HepG2 (cell line): ENCODE data around the gene SPDYE4. TPM values are rescaled to one million over a fixed set of nuclear protein-coding genes. Genes with fewer than 3 reads are reported as not detected.

Source experiments
- ATAC-seq: fragments of 200-7000 bp; cut with Tn5 transposase; 3 replicates; pipeline ENCODE4 v1.9.1; 2020; ENCODE audit warnings: mild to moderate bottlenecking, moderate library complexity
- BruUV-seq: library from RNA; stranded (reverse); fragments of 400-500 nt; replicated peaks from 2 replicates; lab custom pipeline; 2021; lab: Mats Ljungman, UMichigan
- CTCF ChIA-PET: fragments of 300-600 bp; formaldehyde crosslinking; extraction: SDS; loops from one replicate; lab custom pipeline; 2021; ENCODE audit warnings: low total read pairs, inconsistent platforms, low intra/inter-chr PET ratio; lab: Yijun Ruan, JAX
- POLR2A ChIA-PET: fragments of 350-600 bp; sonication (Branson Sonifier 250); formaldehyde crosslinking; loops from one replicate; lab custom pipeline; 2020; ENCODE audit warnings: antibody characterized with exemption, inconsistent platforms; lab: Yijun Ruan, JAX
- DNase-seq: peaks from one replicate; pipeline ENCODE4 v3.0.0-alpha.2; 2015; ENCODE audit warnings: low spot score
- FAIRE-seq: peaks from 3 replicates; lab custom pipeline; 2011; peaks lifted over from hg19 to GRCh38; lab: Jason Lieb, UNC
- H2AFZ ChIP-seq: one replicate; pipeline ENCODE4 v1.6.1; 2011; ENCODE audit warnings: low read length, inconsistent platforms
- H3K27ac ChIP-seq: fragments of 300-600 bp; 3 replicates; pipeline ENCODE4 v1.8.0; 2011; ENCODE audit warnings: mixed run types, mild to moderate bottlenecking, mixed read lengths, low read length, inconsistent platforms; ENCODE audit not compliant: insufficient read depth; ENCODE audit errors: extremely low read length
- H3K27me3 ChIP-seq, 2 experiments: fragments of 200-600 bp in 1 of 2; 2 replicates in 1 of 2; 3 replicates in 1 of 2; pipeline versions ENCODE4 v1.6.0 to v1.8.0; 2011; ENCODE audit warnings: low read length in 2 of 2, mild to moderate bottlenecking in 2 of 2, moderate library complexity in 2 of 2, inconsistent platforms in 1 of 2; ENCODE audit not compliant: insufficient read depth in 2 of 2, control insufficient read depth in 1 of 2
- H3K36me3 ChIP-seq, 2 experiments: fragments of 200-600 bp in 1 of 2; replicated peaks in 1 of 2; 2 replicates in 1 of 2; 3 replicates in 1 of 2; pipeline versions ENCODE4 v1.5.1 to v1.8.0; 2011; ENCODE audit warnings: low read length in 2 of 2, inconsistent platforms in 1 of 2; ENCODE audit not compliant: insufficient read depth in 2 of 2, control insufficient read depth in 1 of 2
- H3K4me1 ChIP-seq: 2 replicates; pipeline ENCODE4 v1.5.1; 2012; ENCODE audit warnings: low read length, inconsistent platforms; ENCODE audit not compliant: insufficient read depth
- H3K4me2 ChIP-seq: 2 replicates; pipeline ENCODE4 v1.6.0; 2011; ENCODE audit warnings: low read depth, low read length, inconsistent platforms
- H3K4me3 ChIP-seq, 3 experiments: fragments of 200-600 bp in 1 of 3; sonication (generic), shearing (Covaris generic) in 1 of 3; replicated peaks in 1 of 3; 2 replicates each; pipeline ENCODE4 v1.5.1; 2011 to 2016; ENCODE audit warnings: low read length in 3 of 3, inconsistent platforms in 2 of 3, low read depth in 2 of 3, mild to moderate bottlenecking in 2 of 3, control low read depth in 1 of 3, mixed read lengths in 1 of 3; ENCODE audit not compliant: insufficient read depth in 1 of 3
- H3K79me2 ChIP-seq: one replicate; pipeline ENCODE4 v1.6.1; 2011; ENCODE audit warnings: low read length, inconsistent platforms; ENCODE audit not compliant: insufficient read depth
- H3K9ac ChIP-seq: 2 replicates; pipeline ENCODE4 v1.6.0; 2011; ENCODE audit warnings: mild to moderate bottlenecking, low read depth, low read length, inconsistent platforms; ENCODE audit not compliant: insufficient read depth
- H3K9me3 ChIP-seq: 2 replicates; pipeline ENCODE4 v1.5.1; 2012; ENCODE audit warnings: mild to moderate bottlenecking, low read length
- H4K20me1 ChIP-seq: 2 replicates; pipeline ENCODE4 v1.6.0; 2011; ENCODE audit warnings: inconsistent platforms, mild to moderate bottlenecking, low read length, moderate library complexity; ENCODE audit not compliant: insufficient read depth
- ARNT2 ChIP-seq: sonication (generic); formaldehyde crosslinking; IDR thresholded peaks from 2 replicates; pipeline ENCODE4 v1.8.0; 2022; ENCODE audit warnings: mild to moderate bottlenecking, low read depth, missing genetic modification reagents, moderate library complexity
- DR1 ChIP-seq: sonication (generic); formaldehyde crosslinking; IDR thresholded peaks from 2 replicates; pipeline ENCODE4 v1.8.0; 2021; ENCODE audit warnings: mild to moderate bottlenecking, missing genetic modification reagents, inconsistent platforms
- FLYWCH1 ChIP-seq: sonication (generic); formaldehyde crosslinking; IDR thresholded peaks from 2 replicates; pipeline ENCODE4 v1.8.1; 2023; ENCODE audit warnings: mild to moderate bottlenecking, missing genetic modification reagents
- HIVEP1 ChIP-seq: sonication (generic); formaldehyde crosslinking; IDR thresholded peaks from 2 replicates; pipeline ENCODE4 v1.4.0; 2020; ENCODE audit warnings: mild to moderate bottlenecking, missing genetic modification reagents
- HOXA3 ChIP-seq: sonication (generic); formaldehyde crosslinking; IDR thresholded peaks from 2 replicates; pipeline ENCODE4 v1.5.0; 2020; ENCODE audit warnings: missing genetic modification reagents
- MED1 ChIP-seq: sonication (generic); formaldehyde crosslinking; IDR thresholded peaks from 2 replicates; pipeline ENCODE4 v1.4.0; 2020; ENCODE audit warnings: missing genetic modification reagents
- MIXL1 ChIP-seq: IDR thresholded peaks from 2 replicates; pipeline ENCODE4 v1.6.1; 2016
- NCOA5 ChIP-seq: sonication (generic); formaldehyde crosslinking; IDR thresholded peaks from 2 replicates; pipeline ENCODE4 v1.4.0; 2020; ENCODE audit warnings: missing genetic modification reagents
- NFE2L1 ChIP-seq: sonication (generic); formaldehyde crosslinking; IDR thresholded peaks from 2 replicates; pipeline ENCODE4 v1.4.0; 2020; ENCODE audit warnings: missing genetic modification reagents, mild to moderate bottlenecking, borderline replicate concordance
- PLRG1 ChIP-seq: fragments of 450-650 bp; conservative IDR thresholded peaks from 2 replicates; pipeline ENCODE4 v1.6.1; 2016
- TEAD2 ChIP-seq: sonication (generic); formaldehyde crosslinking; IDR thresholded peaks from 2 replicates; pipeline ENCODE4 v1.9.0; 2021; ENCODE audit warnings: missing genetic modification reagents
- TOPORS ChIP-seq: sonication (generic); formaldehyde crosslinking; IDR thresholded peaks from 2 replicates; pipeline ENCODE4 v1.8.0; 2023; ENCODE audit warnings: mild to moderate bottlenecking, missing genetic modification reagents
- TP53 ChIP-seq: sonication (generic); formaldehyde crosslinking; conservative IDR thresholded peaks from 2 replicates; pipeline ENCODE4 v1.4.0; 2020; ENCODE audit warnings: missing genetic modification reagents
- YEATS2 ChIP-seq: sonication (generic); formaldehyde crosslinking; IDR thresholded peaks from 2 replicates; pipeline ENCODE4 v1.4.0; 2020; ENCODE audit warnings: missing genetic modification reagents, borderline replicate concordance
- ZKSCAN8 ChIP-seq: IDR thresholded peaks from 2 replicates; pipeline ENCODE4 v1.6.1; 2016; ENCODE audit warnings: borderline replicate concordance, missing genetic modification reagents, missing compliant biosample characterization
- ZMAT3 ChIP-seq: sonication (generic); formaldehyde crosslinking; conservative IDR thresholded peaks from 2 replicates; pipeline ENCODE4 v1.7.0; 2021; ENCODE audit warnings: missing genetic modification reagents
- ZMYM3 ChIP-seq: sonication (generic); formaldehyde crosslinking; IDR thresholded peaks from 2 replicates; pipeline ENCODE4 v1.5.1; 2020; ENCODE audit warnings: mild to moderate bottlenecking, missing genetic modification reagents
- ZNF3 ChIP-seq: IDR thresholded peaks from 2 replicates; pipeline ENCODE4 v1.7.0; 2017; ENCODE audit warnings: inconsistent platforms
- ZNF326 ChIP-seq: sonication (generic); formaldehyde crosslinking; IDR thresholded peaks from 2 replicates; pipeline ENCODE4 v1.4.0; 2020; ENCODE audit warnings: missing genetic modification reagents, borderline replicate concordance
- ZNF343 ChIP-seq: sonication (generic); formaldehyde crosslinking; IDR thresholded peaks from 2 replicates; pipeline ENCODE4 v1.4.0; 2020; ENCODE audit warnings: mild to moderate bottlenecking, missing genetic modification reagents
- ZNF432 ChIP-seq: sonication (generic); formaldehyde crosslinking; IDR thresholded peaks from 2 replicates; pipeline ENCODE4 v1.5.0; 2020; ENCODE audit warnings: missing genetic modification reagents, mild to moderate bottlenecking, borderline replicate concordance
- ZNF468 ChIP-seq: sonication (generic); formaldehyde crosslinking; IDR thresholded peaks from 2 replicates; pipeline ENCODE4 v1.8.0; 2022; ENCODE audit warnings: mild to moderate bottlenecking, moderate library complexity, missing genetic modification reagents
- ZNF484 ChIP-seq: sonication (generic); formaldehyde crosslinking; IDR thresholded peaks from 2 replicates; pipeline ENCODE4 v1.5.1; 2020; ENCODE audit warnings: mild to moderate bottlenecking, low read depth, missing genetic modification reagents, borderline replicate concordance
- ZNF570 ChIP-seq: sonication (generic); formaldehyde crosslinking; IDR thresholded peaks from 2 replicates; pipeline ENCODE4 v1.4.0; 2020; ENCODE audit warnings: mild to moderate bottlenecking, missing genetic modification reagents, borderline replicate concordance
- WGBS: methylation state at CpG from one replicate; pipeline ENCODE4 v1.1.6; 2017; ENCODE audit warnings: low lambda C conversion rate; 5-methylcytosine and 5-hydroxymethylcytosine counted together
- in situ Hi-C: cut with HindIII; loops from 2 replicates; pipeline ENCODE4 v1.10.0; 2017; ENCODE audit warnings: low pct_unique_long_range_greater_than_20kb; ENCODE audit not compliant: extremely low pct_ligation_motif_present
- intact Hi-C: fragments of 100-400 bp; cut with micrococcal nuclease; formaldehyde crosslinking; loops from one replicate; pipeline ENCODE4 v1.10.0; 2022; ENCODE audit not compliant: unreplicated experiment
- polyA plus RNA-seq, 8 experiments: library from polyadenylated mRNA; depleted of rRNA in 3 of 8; stranded (reverse) in 7 of 8; unstranded in 1 of 8; fragments of >200 nt; fragmentation: Illumina TruSeq in 4 of 8; extraction: Trizol in 4 of 8; gene quantifications; 2 replicates each; pipeline versions ENCODE4 v1.2.1 to v1.2.3, GENCODE V29; 2011 to 2016; ENCODE audit warnings: low read depth in 4 of 8, missing spikeins in 1 of 8, mixed read lengths in 1 of 8; ENCODE audit not compliant: insufficient read depth in 1 of 8
- total RNA-seq, 5 experiments: library from RNA; depleted of rRNA; stranded (reverse); fragments of >200 nt; fragmentation: Illumina TruSeq; extraction: Trizol; gene quantifications; 2 replicates each; pipeline ENCODE4 v1.2.3, GENCODE V29; 2016; ENCODE audit warnings: low read depth in 1 of 5
- TF ChIP-seq, protein P1 (sequence below): sonication (generic); formaldehyde crosslinking; conservative IDR thresholded peaks from 2 replicates; pipeline ENCODE4 v1.8.0; 2022; ENCODE audit warnings: mild to moderate bottlenecking, moderate library complexity, missing genetic modification reagents

The SPDYE4 gene
- total and polyA plus RNA-seq, 2 of the 13 experiments (the other 11 are each of a cell fraction or from before 2014, with no cell fraction given): not detected

DNA sequence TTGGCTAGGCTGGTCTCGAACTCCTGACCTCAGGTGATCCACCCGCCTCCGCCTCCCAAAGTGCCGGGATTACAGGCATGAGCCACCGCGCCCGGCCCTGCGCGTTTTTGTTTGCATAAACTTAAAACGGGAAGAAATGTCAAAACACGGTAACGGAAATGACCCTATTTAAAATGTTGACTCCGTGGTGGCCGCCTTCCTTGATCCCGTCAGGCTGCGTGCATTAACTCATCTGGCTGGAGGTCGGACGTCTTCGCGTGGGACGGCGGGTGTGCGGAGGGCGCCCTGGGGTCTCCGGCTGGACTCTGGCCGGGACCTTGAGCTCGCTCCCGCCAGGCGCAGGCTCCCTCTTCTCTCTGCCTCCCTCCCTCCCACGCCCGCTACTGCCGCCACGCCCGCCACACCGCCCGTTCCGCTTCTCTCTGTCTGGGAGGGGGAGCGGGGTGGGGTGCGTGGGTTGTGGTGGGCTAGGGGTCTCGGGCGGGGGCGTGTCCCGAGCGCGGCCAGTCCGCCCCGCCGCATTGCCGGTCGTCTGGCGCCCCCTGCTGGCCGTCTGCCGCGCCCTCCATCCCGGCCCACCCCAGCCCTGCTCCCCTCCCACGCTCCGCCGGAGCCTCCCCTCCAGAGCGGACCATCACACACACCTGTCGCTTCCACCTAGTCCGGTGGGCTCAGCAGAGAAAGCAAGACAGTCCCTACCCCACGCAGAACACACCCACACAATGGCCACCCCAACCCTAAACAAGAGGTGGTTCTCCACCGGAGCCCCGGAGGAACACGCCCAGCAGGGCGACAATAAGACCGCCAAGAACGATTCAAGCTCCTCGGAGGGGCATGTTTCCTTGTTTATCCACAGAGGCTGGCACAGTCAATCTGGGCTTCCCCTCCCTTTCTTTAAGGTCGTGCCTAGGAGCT lies 12.5 kb downstream of the SPDYE4 start:
- Histone ChIP-seq H2AFZ (no peak overlapping the region), H3K9me3 (no peaks in the 10 kb centered on the region), H3K4me1 (0 out of 2 replicates have a peak, but pooled peaks cover 6% of the 10 kb centered on the region), H3K4me3 (peak overlapping the region; percentile 52 to 70 (median 68); a peak in 5 of 6 replicates), H4K20me1 (no peaks in the 10 kb centered on the region), H3K27ac (no peak overlapping the region), H3K36me3 (no peaks in the 10 kb centered on the region), H3K9ac (no peak overlapping the region; the same call in 1 of the 2 replicates), H3K79me2 (no peaks in the 10 kb centered on the region), H3K27me3 (peaks cover 1 to 30% of the 10 kb centered on the region in 2 experiments), H3K4me2 (peak overlapping the region; percentile 82)
- no peak for FAIRE-seq
- peak; percentile 38 for DNase-seq
- intact Hi-C loops: loop anchor here (2.0 to 5.0 kb wide), 2 partner anchors 174 to 363 kb away; partner anchors contain the start of gene RPL26
- ATAC-seq: peak; percentile 86
- BruUV-seq: no TSS peak
- in situ Hi-C loops: loop anchor here (10.0 kb wide), 2 partner anchors 171 to 341 kb away; no protein-coding TSS in a partner anchor
- CTCF ChIA-PET: interaction anchor here (0.8 to 1.3 kb wide), 3 partner anchors 171 to 362 kb away, joined by 3 to 7 read pairs (median 3); partner anchors contain the start of gene RPL26
- under 1% methylated on average over 35 of the region's 70 CpGs for WGBS
- POLR2A ChIA-PET: interaction anchor here (1.0 to 1.4 kb wide), 2 partner anchors 115 to 362 kb away, joined by 3 to 4 read pairs; partner anchors contain the start of gene MYH10
- no peak for TF ChIP-seq ZNF432 (CRISPR knock-in tag)
- TF ChIP-seq HIVEP1: no peak
- no peak for TF ChIP-seq ZNF3 (CRISPR knock-in tag)
- no peak for TF ChIP-seq TP53 (CRISPR knock-in tag)
- TF ChIP-seq, protein P1, sequence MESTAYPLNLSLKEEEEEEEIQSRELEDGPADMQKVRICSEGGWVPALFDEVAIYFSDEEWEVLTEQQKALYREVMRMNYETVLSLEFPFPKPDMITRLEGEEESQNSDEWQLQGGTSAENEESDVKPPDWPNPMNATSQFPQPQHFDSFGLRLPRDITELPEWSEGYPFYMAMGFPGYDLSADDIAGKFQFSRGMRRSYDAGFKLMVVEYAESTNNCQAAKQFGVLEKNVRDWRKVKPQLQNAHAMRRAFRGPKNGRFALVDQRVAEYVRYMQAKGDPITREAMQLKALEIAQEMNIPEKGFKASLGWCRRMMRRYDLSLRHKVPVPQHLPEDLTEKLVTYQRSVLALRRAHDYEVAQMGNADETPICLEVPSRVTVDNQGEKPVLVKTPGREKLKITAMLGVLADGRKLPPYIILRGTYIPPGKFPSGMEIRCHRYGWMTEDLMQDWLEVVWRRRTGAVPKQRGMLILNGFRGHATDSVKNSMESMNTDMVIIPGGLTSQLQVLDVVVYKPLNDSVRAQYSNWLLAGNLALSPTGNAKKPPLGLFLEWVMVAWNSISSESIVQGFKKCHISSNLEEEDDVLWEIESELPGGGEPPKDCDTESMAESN (CRISPR knock-in tag): 0 out of 2 replicates have a peak, but pooled peaks have one; percentile 30
- TF ChIP-seq YEATS2 (CRISPR knock-in tag): no peak
- no peak for TF ChIP-seq ZNF570
- no peak for TF ChIP-seq TOPORS (CRISPR knock-in tag)
- no peak for TF ChIP-seq FLYWCH1
- TF ChIP-seq ZNF326 (CRISPR knock-in tag): no peak
- no peak for TF ChIP-seq ZKSCAN8 (CRISPR knock-in tag)
- TF ChIP-seq ZMYM3: peak; percentile 78; the same call in 1 of the 2 replicates
- no peak for TF ChIP-seq PLRG1
- no peak for TF ChIP-seq ZNF484 (CRISPR knock-in tag)
- no peak for TF ChIP-seq NFE2L1 (CRISPR knock-in tag)
- TF ChIP-seq DR1 (CRISPR knock-in tag): no peak
- TF ChIP-seq HOXA3 (CRISPR knock-in tag): peak; percentile 49; the same call in 1 of the 2 replicates
- TF ChIP-seq TEAD2 (CRISPR knock-in tag): no peak
- TF ChIP-seq ARNT2 (CRISPR knock-in tag): no peak
- TF ChIP-seq NCOA5 (CRISPR knock-in tag): no peak
- 0 out of 2 replicates have a peak, but pooled peaks have one; percentile 63 for TF ChIP-seq ZNF343 (CRISPR knock-in tag)
- 0 out of 2 replicates have a peak, but pooled peaks have one; percentile 15 for TF ChIP-seq MIXL1 (CRISPR knock-in tag)
- TF ChIP-seq MED1: 0 out of 2 replicates have a peak, but pooled peaks have one; percentile 29
- no peak for TF ChIP-seq ZMAT3 (CRISPR knock-in tag)
- no peak for TF ChIP-seq ZNF468 (CRISPR knock-in tag)
